ENCODE data around the gene CDCP1.
A peak's percentile ranks its signal among the peaks of the same experiment; 100 is the strongest.
"Not testable (repeated sequence)": the region's sequence is repeated elsewhere in the genome, so short reads cannot be mapped to it uniquely, and the experiment has no call there.

The CDCP1 gene

DNA sequence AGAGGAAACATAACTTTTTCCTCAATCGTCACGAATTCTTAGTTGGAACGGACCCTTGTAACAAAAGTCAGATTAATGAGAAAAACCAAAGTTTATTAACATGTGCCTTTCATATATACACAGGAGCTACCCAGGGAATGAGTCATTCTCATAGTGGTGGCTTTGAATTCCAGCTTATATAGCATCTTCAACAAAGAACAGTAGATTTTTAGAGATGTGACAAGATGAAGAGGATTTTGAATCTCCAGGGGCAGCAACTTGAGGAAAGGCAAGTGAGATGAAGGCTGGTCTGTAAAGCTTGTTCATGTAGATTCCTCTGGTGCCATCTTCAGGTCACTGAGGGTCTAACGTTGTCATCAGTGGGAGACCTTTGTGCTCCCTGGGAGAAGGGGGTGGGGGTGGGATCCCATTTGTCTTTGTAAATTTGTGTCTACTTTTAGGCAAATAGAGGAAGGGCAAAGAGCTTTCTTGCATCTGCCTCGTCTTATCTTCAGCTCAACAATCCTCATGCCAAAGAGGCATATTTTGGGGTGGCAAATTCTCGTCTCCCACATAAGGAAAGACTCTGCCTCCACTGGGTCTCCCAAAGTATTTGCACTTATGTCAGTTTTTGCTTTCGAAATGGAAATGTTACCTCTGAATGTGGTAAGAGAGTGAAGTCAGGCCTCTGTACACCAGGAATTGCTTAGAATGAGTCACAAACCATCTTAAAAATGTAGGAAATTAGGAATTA, 90.6 kb downstream of the CDCP1 start:
- DNase-seq (ENCODE audit: low read depth in 3 of 3) = no peak

DNA sequence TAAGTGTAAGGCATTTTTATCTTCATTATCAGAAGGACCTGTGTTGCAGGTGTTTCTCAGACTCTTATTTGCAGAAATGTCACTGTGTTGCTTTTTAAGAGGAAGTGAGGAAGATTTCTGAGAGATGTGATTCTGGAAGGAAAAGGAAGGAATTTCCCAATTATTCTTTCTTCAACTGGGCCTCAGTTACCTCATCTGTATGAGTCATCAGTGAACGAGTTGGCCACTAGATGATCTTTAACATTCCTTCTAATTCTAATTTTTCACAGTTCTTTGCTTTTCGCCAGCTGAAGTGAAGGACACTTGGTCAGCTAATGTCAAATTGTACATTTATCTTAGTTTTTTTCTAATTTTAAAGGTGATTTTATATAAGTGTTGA, 91.2 kb downstream of the CDCP1 start:
- no peak for DNase-seq (ENCODE audit: low read depth in 3 of 3)

DNA sequence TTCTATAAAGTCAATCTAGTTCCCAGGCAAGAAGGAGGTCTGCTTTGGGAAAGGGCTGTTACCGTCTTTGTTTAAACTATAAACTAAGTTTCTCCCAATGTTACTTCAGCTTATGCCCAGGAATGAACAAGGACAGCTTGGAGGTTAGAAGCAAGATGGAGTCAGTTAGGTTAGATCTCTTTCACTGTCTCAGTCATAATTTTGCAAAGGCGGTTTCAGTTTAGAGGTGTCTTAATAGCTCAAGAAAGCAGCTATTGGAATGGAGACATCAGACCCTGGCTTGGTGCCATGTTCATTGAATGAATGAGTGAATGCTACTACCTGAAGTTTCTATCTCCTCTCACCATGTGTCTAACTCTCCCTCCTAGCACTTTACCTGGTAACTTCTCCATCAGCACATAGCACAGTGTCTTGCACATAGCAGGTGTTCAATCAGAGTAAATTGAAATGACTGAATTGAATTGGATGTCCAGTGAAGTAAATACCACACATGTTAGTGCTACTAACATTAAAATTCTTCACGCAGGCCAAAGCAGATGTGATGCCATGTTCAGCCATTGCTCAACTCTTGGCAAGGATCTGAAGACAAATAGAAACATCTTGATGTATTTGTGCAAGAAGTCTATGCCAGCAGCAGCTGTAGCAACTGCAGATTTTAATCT, 91.9 kb downstream of the CDCP1 start:
- DNase-seq (ENCODE audit: low read depth in 3 of 3) = no peak

DNA sequence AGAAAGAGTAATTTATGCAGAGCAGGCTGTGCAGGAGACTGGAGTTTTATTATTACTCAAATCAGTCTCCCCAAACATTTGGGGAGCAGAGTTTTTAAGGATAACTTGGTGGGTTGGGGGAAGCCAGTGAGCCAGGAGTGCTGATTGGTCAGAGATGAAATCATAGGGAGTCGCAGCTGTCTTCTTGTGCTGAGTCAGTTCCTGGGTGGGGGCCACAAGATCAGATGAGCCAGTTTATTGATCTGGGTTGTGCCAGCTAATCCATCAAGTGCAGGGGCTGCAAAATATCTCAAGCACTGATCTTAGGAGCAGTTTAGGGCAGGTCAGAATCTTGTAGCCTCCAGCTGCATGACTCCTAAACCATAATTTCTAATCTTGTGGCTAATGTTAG, 92.4 kb downstream of the CDCP1 start:
- DNase-seq (ENCODE audit: low read depth in 3 of 3) = not testable (repeated sequence)

DNA sequence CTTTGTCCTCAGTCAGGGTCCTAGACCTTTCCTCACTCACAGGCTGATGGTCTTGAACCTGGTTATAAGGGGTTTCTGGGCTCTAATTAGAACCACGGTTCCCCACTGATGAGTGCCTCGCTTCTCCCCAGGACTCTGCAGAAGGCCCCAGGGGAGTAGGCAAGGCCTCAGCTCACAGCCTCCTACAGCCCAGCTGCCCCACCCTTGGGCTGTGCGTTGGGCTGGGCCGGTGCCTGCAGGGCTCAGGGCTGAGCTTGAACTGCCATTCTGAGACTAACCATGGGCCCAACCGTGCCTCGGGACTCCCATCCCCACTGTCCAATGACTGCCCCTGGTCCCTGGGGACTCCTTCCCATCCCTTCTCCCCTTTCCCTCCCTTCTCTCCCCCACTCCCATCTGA, 94.5 kb downstream of the CDCP1 start:
- DNase-seq (ENCODE audit: low read depth in 3 of 3) = no peak

DNA sequence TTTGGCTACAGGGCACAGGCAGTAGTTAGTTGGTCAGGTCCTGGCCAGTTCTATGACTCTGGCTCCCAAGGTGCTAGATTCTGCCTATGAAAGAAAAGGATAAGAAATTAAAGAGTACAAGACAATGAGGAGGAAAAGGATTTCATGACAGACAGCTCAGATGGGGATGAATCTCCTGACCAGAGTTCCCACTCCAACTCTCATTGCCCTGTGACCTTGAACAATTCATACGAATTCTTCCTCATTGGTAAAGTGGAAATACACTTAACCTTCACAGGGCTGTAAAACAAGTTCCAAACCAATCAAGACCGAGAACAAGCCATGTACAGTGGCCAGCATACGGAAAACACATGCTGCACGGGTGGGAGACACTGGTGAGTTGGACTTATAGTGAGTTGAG, 96.4 kb downstream of the CDCP1 start:
- no peak for DNase-seq (ENCODE audit: low read depth in 3 of 3)

DNA sequence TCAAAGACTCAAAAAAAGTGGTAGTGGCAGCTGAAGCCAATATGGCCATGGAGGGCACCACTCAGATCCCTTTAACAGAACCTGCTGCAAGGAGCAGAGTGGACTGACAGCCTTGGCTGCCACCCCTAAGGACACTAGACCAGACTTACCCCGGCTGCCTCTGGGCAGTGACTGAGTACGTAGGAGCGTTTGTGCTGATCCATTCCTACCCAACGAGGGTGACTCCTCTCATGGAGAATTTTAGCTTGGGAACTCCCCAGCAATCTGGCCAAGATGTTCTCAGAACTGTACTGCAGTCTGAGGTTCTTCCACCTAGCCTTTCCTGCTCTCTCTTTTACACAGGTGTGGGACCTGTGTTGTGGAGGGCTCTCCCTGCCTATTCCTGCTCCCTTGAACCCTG, 97.9 kb downstream of the CDCP1 start:
- no peak for DNase-seq (ENCODE audit: low read depth in 3 of 3)

DNA sequence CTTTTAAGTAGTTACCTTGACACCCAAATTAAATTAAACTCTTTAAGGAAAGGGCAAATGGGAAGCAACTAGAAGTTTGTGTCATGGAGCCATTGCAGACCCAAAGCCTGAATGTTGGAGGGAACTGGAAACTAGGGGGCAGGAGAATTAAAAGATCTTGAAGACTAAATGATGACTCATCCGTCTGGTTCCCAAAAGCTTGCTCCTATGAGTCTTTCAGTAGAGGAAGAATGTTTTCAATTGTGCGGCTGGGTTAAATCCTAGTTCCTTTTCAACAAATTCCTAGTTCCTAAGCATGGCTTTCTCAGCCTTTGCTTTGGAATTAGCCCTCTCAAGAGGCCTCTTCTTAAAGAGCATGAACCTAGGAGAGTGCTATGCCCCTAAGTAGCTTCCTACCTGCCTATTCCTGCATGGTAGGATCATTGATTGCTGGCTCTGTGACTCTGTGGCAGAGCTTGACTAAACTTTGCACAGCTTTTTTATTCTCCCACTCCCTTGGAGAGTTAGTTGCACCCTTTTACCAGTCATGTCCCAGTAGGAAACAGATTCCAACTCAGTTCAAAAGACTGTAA, 102.4 kb downstream of the CDCP1 start:
- no peak for DNase-seq (ENCODE audit: low read depth in 3 of 3)

DNA sequence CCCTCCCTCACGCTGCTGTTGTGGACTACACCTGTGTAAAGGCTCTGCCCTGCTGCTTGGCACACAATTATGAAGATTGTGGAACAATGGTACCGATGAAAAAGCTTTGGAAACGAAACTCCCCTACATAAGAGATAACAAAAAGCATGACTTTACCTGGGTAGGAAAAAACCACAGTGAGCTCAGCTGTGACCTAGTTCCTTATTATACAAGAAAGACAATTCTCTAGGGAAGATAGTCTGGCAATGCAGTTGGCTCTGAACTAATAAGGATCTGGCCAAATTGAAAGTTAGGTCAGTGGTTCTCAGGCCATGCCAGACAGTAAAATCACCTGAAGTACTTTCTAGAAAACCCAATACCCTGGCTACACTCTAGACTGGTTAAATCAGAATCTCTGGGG, 104.0 kb downstream of the CDCP1 start:
- no peak for DNase-seq (ENCODE audit: low read depth in 3 of 3)

DNA sequence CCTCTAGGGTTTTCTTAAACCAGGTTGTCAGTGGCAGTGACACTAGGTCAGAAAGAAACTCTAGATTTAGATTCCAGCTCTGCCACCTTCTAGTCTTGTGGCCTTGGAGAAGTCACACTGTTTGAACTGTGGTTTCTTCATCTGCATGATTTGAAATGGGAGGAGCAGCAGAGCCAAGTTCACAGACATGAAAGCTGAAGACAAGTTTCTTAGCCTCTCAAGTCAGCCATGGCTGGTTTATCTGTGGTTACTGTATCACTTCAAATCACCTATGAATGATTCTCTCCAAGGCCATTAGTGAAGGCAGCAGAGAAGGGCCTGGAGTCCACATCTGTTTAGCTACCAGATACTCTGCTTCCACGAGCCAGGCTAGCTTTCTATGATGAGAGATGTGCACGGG, 104.5 kb downstream of the CDCP1 start:
- no peak for DNase-seq (ENCODE audit: low read depth in 3 of 3)

DNA sequence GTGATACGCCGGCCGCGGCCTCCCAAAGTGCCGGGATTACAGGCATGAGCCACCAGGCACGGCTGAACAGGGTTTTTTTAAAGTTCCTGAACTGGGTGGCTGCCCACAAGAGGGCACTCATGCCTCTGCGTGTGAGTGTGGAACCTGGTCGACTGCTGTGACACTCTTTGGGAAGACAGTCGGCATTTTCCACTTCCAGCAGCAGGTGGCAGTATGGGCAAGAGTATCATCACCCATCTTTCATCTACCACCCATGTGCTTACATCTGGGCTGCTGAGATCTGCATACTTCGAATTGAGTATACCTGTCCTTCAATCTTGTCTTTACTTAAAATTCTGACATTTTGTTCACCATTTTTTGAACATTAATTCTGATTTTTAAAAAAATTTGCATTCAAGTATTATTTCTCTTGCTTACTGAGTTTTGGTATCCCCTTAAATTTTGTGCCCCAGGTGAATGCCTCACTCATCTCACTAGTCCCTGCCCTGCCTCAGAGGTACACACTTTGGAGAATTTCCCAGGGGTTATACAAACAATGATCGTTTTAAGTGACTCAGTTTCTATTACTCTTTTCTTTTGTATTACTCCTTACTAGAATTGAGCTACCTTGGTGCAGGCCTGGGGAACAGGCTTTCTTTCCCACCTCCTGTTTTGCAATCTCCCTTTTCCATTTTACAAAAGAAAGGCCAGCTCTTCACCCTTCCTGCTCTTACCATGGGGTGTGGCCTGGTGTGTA, 108.3 kb downstream of the CDCP1 start:
- peak; percentile 84 to 86 (median 86) for DNase-seq (ENCODE audit: low read depth in 3 of 3)

DNA sequence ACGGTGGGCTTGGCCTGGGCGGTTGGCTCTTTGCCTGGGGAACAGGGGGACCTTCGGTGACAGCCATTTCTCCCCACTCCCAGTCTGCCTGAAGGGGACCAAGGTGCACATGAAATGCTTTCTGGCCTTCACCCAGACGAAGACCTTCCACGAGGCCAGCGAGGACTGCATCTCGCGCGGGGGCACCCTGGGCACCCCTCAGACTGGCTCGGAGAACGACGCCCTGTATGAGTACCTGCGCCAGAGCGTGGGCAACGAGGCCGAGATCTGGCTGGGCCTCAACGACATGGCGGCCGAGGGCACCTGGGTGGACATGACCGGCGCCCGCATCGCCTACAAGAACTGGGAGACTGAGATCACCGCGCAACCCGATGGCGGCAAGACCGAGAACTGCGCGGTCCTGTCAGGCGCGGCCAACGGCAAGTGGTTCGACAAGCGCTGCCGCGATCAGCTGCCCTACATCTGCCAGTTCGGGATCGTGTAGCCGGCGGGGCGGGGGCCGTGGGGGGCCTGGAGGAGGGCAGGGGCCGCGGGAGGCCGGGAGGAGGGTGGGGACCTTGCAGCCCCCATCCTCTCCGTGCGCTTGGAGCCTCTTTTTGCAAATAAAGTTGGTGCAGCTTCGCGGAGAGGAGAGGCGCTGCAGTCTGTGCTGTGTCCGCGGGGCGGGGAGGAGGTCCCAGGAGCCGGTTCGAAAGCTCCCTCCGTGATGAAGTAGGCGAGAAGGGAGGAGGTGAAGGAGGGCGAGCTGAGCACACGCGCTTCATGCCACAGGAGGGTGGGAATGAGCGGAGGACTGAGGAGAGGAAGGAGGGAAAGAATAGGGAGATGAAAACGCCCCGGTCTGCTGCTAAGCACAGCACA, 110.5 kb downstream of the CDCP1 start:
- no peak for DNase-seq (ENCODE audit: low read depth in 3 of 3)

DNA sequence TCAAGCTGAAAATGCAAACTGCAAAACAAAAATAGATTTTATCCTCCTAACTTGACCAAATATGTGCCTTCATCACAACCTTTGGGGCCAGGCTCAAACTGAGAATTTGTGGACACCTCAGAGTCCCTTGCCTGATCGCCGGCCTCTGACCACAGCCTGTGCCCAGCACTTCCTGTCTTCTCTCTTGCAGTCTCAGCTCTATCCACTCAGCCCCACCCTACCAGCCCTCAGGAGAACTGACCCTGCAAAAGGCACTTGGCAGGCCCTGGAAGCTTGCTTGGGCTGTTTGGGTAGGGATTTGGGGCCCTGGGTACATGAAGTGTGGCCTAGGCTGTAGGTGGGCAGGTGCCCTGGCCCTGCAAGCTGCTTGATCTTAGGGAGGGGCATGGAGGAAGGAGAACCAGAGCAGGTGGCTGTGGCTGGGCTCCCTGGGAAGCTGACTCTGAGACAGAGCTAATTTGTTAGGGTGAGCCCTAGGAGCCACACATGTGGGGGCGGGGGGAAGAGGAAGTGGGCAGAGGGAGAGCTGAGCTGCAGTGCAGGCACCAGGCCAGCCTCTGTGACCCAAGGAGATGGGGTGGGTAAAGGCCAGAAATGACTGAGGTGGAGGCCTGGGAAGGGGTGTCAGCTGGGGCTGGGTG, 111.4 kb downstream of the CDCP1 start:
- no peak for DNase-seq (ENCODE audit: low read depth in 3 of 3)

DNA sequence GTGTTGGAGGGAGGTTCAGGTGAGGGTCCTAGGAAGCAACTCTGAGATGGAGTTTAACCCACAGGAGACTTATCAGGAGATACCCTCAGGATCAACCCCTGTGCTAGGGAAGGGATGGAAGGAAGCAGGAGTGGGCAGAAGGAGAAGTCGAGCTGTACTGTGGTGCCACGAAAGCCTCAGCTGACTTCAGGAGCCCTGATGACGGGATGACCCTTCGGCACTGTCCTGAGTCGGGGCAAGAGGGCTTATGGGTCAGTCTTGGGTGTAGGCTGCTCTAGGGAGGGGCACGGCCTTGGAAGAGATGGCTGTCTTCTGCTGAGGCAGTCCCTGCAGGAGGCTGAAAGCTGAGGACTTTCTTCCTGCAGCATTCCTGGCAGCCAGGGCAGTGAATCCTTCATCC, 112.4 kb downstream of the CDCP1 start:
- DNase-seq (ENCODE audit: low read depth in 3 of 3) = no peak

Data from stimulated activated CD4-positive, alpha-beta T cell treated with anti-CD3 and anti-CD28 coated beads, TNF-alpha, amount 100 ng/mL, for 48 hours (primary cell).